H9 (cell line): ENCODE results near the gene ASXL1. TPM values are rescaled to one million over a fixed set of nuclear protein-coding genes. Genes with fewer than 3 reads are reported as not detected.

Experiments
- DNase-seq: peaks from one replicate; pipeline ENCODE4 v3.0.0-alpha.2; 2017
- H2AFZ ChIP-seq: one replicate; pipeline ENCODE4 v1.6.1; 2013; ENCODE audit warnings: mild to moderate bottlenecking, low read length, control low read depth, moderate library complexity
- H2AK5ac ChIP-seq: 2 replicates; pipeline ENCODE4 v1.6.1; 2013; ENCODE audit warnings: low read length, control low read depth, mixed read lengths; ENCODE audit not compliant: insufficient read length
- H2BK120ac ChIP-seq: one replicate; pipeline ENCODE4 v1.6.1; 2013; ENCODE audit warnings: low read depth, mild to moderate bottlenecking, low read length, control low read depth, inconsistent platforms; ENCODE audit not compliant: poor library complexity, severe bottlenecking
- H2BK12ac ChIP-seq: 2 replicates; pipeline ENCODE4 v1.6.1; 2013; ENCODE audit warnings: low read length, control low read depth, mixed read lengths, low read depth; ENCODE audit not compliant: insufficient read length
- H2BK15ac ChIP-seq: 2 replicates; pipeline ENCODE4 v1.6.1; 2013; ENCODE audit warnings: low read depth, low read length, control low read depth
- H2BK20ac ChIP-seq: one replicate; pipeline ENCODE4 v1.6.1; 2013; ENCODE audit warnings: low read depth, mild to moderate bottlenecking, low read length, control low read depth, inconsistent platforms; ENCODE audit not compliant: poor library complexity, severe bottlenecking
- H2BK5ac ChIP-seq: 2 replicates; pipeline ENCODE4 v1.6.1; 2013; ENCODE audit warnings: low read length, control low read depth, mixed read lengths; ENCODE audit not compliant: insufficient read length
- H3K14ac ChIP-seq: 2 replicates; pipeline ENCODE4 v1.6.1; 2013; ENCODE audit warnings: low read length, control low read depth; ENCODE audit not compliant: insufficient read depth
- H3K18ac ChIP-seq: 2 replicates; pipeline ENCODE4 v1.6.1; 2013; ENCODE audit warnings: low read depth, mild to moderate bottlenecking, mixed read lengths, low read length, control low read depth; ENCODE audit not compliant: insufficient read length
- H3K23ac ChIP-seq: 2 replicates; pipeline ENCODE4 v1.6.1; 2013; ENCODE audit warnings: low read length, control low read depth, mixed read lengths, low read depth; ENCODE audit not compliant: insufficient read length
- H3K23me2 ChIP-seq: 2 replicates; pipeline ENCODE4 v1.6.1; 2013; ENCODE audit warnings: low read depth, mild to moderate bottlenecking, mixed read lengths, low read length, control low read depth; ENCODE audit not compliant: insufficient read length, poor library complexity, severe bottlenecking
- H3K27ac ChIP-seq: 2 replicates; pipeline ENCODE4 v1.5.1; 2013; ENCODE audit warnings: low read length, control low read depth, mixed read lengths, low read depth; ENCODE audit not compliant: insufficient read length
- H3K27me3 ChIP-seq: 2 replicates; pipeline ENCODE4 v1.6.1; 2013; ENCODE audit warnings: low read length, control low read depth, inconsistent platforms; ENCODE audit not compliant: insufficient read depth
- H3K4ac ChIP-seq: 2 replicates; pipeline ENCODE4 v1.6.1; 2013; ENCODE audit warnings: low read depth, mild to moderate bottlenecking, control low read depth, inconsistent platforms, low read length, moderate library complexity
- H3K4me1 ChIP-seq: 2 replicates; pipeline ENCODE4 v1.6.1; 2013; ENCODE audit warnings: low read length, control low read depth, inconsistent platforms; ENCODE audit not compliant: insufficient read depth
- H3K4me2 ChIP-seq: 2 replicates; pipeline ENCODE4 v1.6.1; 2013; ENCODE audit warnings: low read length, control low read depth, mixed read lengths; ENCODE audit not compliant: insufficient read length, insufficient read depth
- H3K56ac ChIP-seq: 2 replicates; pipeline ENCODE4 v1.6.1; 2013; ENCODE audit warnings: low read depth, mild to moderate bottlenecking, mixed read lengths, low read length, control low read depth; ENCODE audit not compliant: insufficient read length
- H3K79me1 ChIP-seq: 2 replicates; pipeline ENCODE4 v1.6.1; 2013; ENCODE audit warnings: low read depth, mild to moderate bottlenecking, moderate library complexity, low read length, control low read depth, inconsistent platforms; ENCODE audit not compliant: insufficient read depth, poor library complexity, severe bottlenecking
- H3K79me2 ChIP-seq: 2 replicates; pipeline ENCODE4 v1.6.1; 2013; ENCODE audit warnings: low read length, control low read depth, inconsistent platforms; ENCODE audit not compliant: insufficient read depth
- H3K9ac ChIP-seq: 2 replicates; pipeline ENCODE4 v1.6.1; 2013; ENCODE audit warnings: low read length, control low read depth, mixed read lengths; ENCODE audit not compliant: insufficient read length; ENCODE audit errors: extremely low read depth
- H3K9me3 ChIP-seq: one replicate; pipeline ENCODE4 v1.6.1; 2013; ENCODE audit warnings: low read depth, low read length, inconsistent platforms; ENCODE audit not compliant: control insufficient read depth
- H3T11ph ChIP-seq: one replicate; pipeline ENCODE4 v1.6.1; 2013; ENCODE audit warnings: mild to moderate bottlenecking, low read length, control low read depth, inconsistent platforms
- H4K20me1 ChIP-seq: one replicate; pipeline ENCODE4 v1.6.1; 2013; ENCODE audit not compliant: control insufficient read depth, insufficient read length, insufficient read depth
- H4K5ac ChIP-seq: 2 replicates; pipeline ENCODE4 v1.6.1; 2013; ENCODE audit warnings: low read depth, mild to moderate bottlenecking, mixed read lengths, low read length, control low read depth; ENCODE audit not compliant: insufficient read length
- H4K8ac ChIP-seq: replicated peaks from 2 replicates; pipeline ENCODE4 v1.6.1; 2013; ENCODE audit warnings: low read length, control low read depth, mixed read lengths, low read depth; ENCODE audit not compliant: insufficient read length
- H4K91ac ChIP-seq: 2 replicates; pipeline ENCODE4 v1.6.1; 2013; ENCODE audit warnings: low read depth, mild to moderate bottlenecking, moderate library complexity, mixed read lengths, low read length, control low read depth; ENCODE audit not compliant: insufficient read length
- H3K27ac Mint-ChIP-seq, 3 experiments: 2 replicates in 2 of 3; 3 replicates in 1 of 3; pipeline ENCODE4 v1.8.0; 2020 to 2021; ENCODE audit warnings: mixed read lengths in 3 of 3, mild to moderate bottlenecking in 1 of 3, moderate library complexity in 1 of 3
- H3K27me3 Mint-ChIP-seq: 2 replicates; pipeline ENCODE4 v1.8.0; 2021; ENCODE audit warnings: low read depth, mild to moderate bottlenecking, moderate library complexity, mixed read lengths
- H3K36me3 Mint-ChIP-seq, 3 experiments: 2 replicates in 2 of 3; 3 replicates in 1 of 3; pipeline ENCODE4 v1.8.0; 2020 to 2021; ENCODE audit warnings: low read depth in 3 of 3, mixed read lengths in 3 of 3; ENCODE audit not compliant: insufficient read depth in 1 of 3
- H3K4me1 Mint-ChIP-seq, 2 experiments: 2 replicates each; pipeline ENCODE4 v1.8.0; 2020; ENCODE audit warnings: mixed read lengths in 2 of 2
- H3K4me3 Mint-ChIP-seq, 2 experiments: 2 replicates in 1 of 2; 3 replicates in 1 of 2; pipeline ENCODE4 v1.8.0; 2020 to 2021; ENCODE audit warnings: mild to moderate bottlenecking in 2 of 2, mixed read lengths in 2 of 2, moderate library complexity in 1 of 2
- H3K9me3 Mint-ChIP-seq, 2 experiments: 2 replicates in 1 of 2; 3 replicates in 1 of 2; pipeline ENCODE4 v1.8.0; 2020; ENCODE audit warnings: mild to moderate bottlenecking in 2 of 2, mixed read lengths in 2 of 2, moderate library complexity in 1 of 2
- CTCF ChIP-seq: fragments of 200-600 bp; sonication (generic); conservative IDR thresholded peaks from 3 replicates; pipeline ENCODE4 v1.8.0; 2021; ENCODE audit warnings: antibody characterized with exemption, mild to moderate bottlenecking
- WGBS: extraction: QIAGEN DNeasy Blood & Tissue Kit; methylation state at CpG from one replicate; pipeline ENCODE4 v1.1.7; 2013; ENCODE audit warnings: missing lambda C conversion rate, low lambda C conversion rate, mixed read lengths; ENCODE audit not compliant: insufficient read length; ENCODE audit errors: extremely low coverage; 5-methylcytosine and 5-hydroxymethylcytosine counted together
- total RNA-seq: library from RNA; stranded (reverse); gene quantifications from 2 replicates; pipeline ENCODE4 v1.2.1, GENCODE V29; 2021

The ASXL1 gene
- total RNA-seq, 1 experiment from 2014 or later = 39.5 TPM

GRCh38 chr20:32365564-32365963 is 7.4 kb downstream of the ASXL1 start:
- H3K4me3 Mint-ChIP-seq = no peak overlapping the region
- H4K5ac ChIP-seq = no peak overlapping the region
- no peak overlapping the region for H3K4me2 ChIP-seq
- WGBS = no CpG with 5 or more reads among the region's 5 CpGs
- H3K9ac ChIP-seq = no peak overlapping the region
- no peak overlapping the region for H3K56ac ChIP-seq
- no peaks in the 10 kb centered on the region for H3K9me3 ChIP-seq
- H3K9me3 Mint-ChIP-seq = no peaks in the 10 kb centered on the region
- no peaks in the 10 kb centered on the region for H3K79me1 ChIP-seq
- H3K4me1 ChIP-seq = no peaks in the 10 kb centered on the region
- no peak overlapping the region for H2AK5ac ChIP-seq
- peaks cover 19% of the 10 kb centered on the region for H3K27me3 ChIP-seq
- no peaks in the 10 kb centered on the region for H4K20me1 ChIP-seq
- H3K18ac ChIP-seq = no peak overlapping the region
- DNase-seq = no peak
- H2BK15ac ChIP-seq = no peak overlapping the region
- H3K27ac ChIP-seq = no peak overlapping the region
- no peak overlapping the region for H3T11ph ChIP-seq
- H3K14ac ChIP-seq = no peak overlapping the region
- H2BK120ac ChIP-seq = no peak overlapping the region
- no peak overlapping the region for H3K23ac ChIP-seq
- H3K23me2 ChIP-seq = no peaks in the 10 kb centered on the region
- no peak for TF ChIP-seq CTCF
- H3K79me2 ChIP-seq = no peaks in the 10 kb centered on the region
- peaks cover 4 to 11% of the 10 kb centered on the region in 2 experiments; a peak in 3 of 4 replicates for H3K4me1 Mint-ChIP-seq
- no peak overlapping the region for H3K27ac Mint-ChIP-seq
- H4K8ac ChIP-seq = no peak overlapping the region
- H3K36me3 Mint-ChIP-seq = peaks cover 0 to 9% (median under 1%) of the 10 kb centered on the region in 3 experiments; a peak in 3 of 7 replicates
- no peak overlapping the region for H2BK5ac ChIP-seq
- H2AFZ ChIP-seq = no peak overlapping the region
- peaks cover 72% of the 10 kb centered on the region for H3K27me3 Mint-ChIP-seq
- H2BK20ac ChIP-seq = no peak overlapping the region
- no peak overlapping the region for H3K4ac ChIP-seq
- H4K91ac ChIP-seq = no peak overlapping the region
- H2BK12ac ChIP-seq = no peak overlapping the region
